ELF-1 (cell line): Measurements from ENCODE around the gene FTCD.

ENCODE experiments used
- DNase-seq: peaks from one replicate; pipeline ENCODE4 v3.0.0-alpha.2; 2016; ENCODE audit warnings: low read depth, low spot score

FTCD gene

DNA sequence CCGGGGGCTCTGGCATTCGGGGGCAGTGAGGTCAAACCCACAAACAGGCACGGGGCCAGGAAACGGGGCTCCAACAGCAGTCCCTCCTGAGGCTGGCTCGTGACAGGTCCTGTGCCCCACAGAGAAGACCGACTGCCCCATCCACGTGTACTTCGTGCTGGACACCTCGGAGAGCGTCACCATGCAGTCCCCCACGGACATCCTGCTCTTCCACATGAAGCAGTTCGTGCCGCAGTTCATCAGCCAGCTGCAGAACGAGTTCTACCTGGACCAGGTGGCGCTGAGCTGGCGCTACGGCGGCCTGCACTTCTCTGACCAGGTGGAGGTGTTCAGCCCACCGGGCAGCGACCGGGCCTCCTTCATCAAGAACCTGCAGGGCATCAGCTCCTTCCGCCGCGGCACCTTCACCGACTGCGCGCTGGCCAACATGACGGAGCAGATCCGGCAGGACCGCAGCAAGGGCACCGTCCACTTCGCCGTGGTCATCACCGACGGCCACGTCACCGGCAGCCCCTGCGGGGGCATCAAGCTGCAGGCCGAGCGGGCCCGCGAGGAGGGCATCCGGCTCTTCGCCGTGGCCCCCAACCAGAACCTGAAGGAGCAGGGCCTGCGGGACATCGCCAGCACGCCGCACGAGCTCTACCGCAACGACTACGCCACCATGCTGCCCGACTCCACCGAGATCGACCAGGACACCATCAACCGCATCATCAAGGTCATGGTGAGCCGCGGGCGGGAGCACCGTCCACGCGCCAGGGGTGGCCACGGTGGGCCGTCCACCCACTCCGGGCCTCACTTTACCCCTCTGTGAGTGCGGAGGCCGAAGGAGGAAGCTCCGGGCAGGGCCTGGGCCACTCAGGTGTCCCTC, 43.3 kb downstream of the FTCD start:
- peak; percentile 0 for DNase-seq

DNA sequence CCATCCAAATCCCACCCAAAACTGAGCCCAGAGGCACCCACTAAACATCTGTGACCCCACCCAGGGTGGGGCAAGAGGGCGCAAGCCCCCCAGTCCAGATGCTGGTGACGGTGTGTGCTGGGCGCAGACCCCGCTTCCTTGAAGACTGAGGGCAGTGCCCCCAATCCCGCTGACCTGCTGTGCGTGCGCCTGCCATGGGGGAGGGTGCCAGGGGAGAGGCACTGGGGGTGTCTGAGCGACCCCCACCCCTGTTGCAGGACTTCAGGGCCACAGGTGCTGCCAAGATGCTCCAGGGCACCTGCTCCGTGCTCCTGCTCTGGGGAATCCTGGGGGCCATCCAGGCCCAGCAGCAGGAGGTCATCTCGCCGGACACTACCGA, 44.2 kb downstream of the FTCD start:
- DNase-seq = no peak

- DNase-seq = peak; percentile 18
Measured at GRCh38 chr21:46110499-46111192, 44.7 kb downstream of the FTCD start.

GRCh38 chr21:46109313-46110221, 45.8 kb downstream of the FTCD start:
- DNase-seq = peak; percentile 0

DNA sequence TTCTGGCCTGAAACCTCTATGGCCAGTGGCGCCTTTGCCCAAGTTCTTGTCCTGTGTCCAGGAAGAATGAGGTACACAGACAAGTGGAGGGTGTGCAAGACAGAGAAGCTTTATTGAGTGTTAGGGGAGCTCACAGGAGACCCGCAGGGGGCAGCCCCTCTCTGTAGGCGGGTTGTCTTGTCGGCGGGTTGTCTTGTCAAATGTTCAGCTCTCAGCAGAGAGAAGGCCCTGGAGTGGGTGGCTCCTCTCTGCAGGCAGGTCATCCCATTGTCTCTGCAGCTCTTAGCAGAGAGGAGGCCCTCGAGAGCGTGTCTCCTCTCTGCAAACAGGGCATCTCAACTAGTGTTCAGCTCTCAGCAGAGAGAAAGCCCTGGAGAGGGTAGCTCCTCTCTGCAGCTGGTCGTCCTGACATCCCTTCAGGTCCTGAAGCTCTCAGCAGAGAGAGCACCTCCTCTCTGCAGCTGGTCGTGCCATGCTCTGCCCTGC, 46.5 kb downstream of the FTCD start:
- peak; percentile 1 for DNase-seq

GRCh38 chr21:46107376-46107775, 48.0 kb downstream of the FTCD start:
- peak; percentile 7 for DNase-seq

DNA sequence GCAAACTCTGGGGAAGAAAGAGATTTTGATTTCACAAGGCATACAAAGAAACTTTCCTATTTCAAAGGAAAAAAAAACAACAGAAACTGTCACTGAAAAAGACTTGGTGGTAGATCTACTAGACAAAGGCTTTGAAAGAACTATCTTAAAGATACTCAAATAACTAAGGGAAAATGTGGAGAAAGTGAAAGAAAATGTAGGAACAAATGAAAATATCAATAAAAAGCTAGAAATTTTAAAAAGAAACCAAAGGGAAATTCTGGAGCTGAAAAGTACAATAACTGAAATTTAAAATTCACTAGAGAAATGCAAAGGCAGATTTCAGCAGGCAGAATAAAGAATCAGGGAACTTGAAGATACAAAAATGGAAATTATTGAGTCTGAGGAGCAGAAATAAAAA, 51.3 kb downstream of the FTCD start:
- no peak for DNase-seq

GRCh38 chr21:46100906-46101305, 54.5 kb downstream of the FTCD start:
- no peak for DNase-seq

- DNase-seq = peak; percentile 1
Measured at GRCh38 chr21:46100426-46100825, 55.0 kb downstream of the FTCD start.

DNA sequence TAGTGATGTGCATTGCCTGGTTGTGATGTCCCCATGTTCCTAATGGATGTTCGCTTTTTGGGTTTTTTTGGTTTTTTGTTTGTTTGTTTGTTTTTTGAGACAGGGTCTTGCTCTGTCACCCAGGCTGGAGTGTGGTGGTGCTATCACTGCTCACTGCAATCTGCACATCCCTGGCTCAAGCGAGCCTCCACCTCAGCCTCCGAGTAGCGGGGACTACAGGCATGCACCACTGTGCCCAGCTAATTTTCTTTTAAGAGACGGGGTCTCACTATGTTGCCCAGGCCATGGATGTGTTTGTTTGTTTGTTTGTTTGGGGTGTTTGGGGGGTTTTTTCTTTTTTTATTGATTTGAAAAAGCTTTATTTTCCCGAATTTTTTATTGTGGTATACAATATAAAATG, 55.4 kb downstream of the FTCD start:
- no peak for DNase-seq

GRCh38 chr21:46099476-46099875, 55.9 kb downstream of the FTCD start:
- DNase-seq = peak; percentile 54

DNA sequence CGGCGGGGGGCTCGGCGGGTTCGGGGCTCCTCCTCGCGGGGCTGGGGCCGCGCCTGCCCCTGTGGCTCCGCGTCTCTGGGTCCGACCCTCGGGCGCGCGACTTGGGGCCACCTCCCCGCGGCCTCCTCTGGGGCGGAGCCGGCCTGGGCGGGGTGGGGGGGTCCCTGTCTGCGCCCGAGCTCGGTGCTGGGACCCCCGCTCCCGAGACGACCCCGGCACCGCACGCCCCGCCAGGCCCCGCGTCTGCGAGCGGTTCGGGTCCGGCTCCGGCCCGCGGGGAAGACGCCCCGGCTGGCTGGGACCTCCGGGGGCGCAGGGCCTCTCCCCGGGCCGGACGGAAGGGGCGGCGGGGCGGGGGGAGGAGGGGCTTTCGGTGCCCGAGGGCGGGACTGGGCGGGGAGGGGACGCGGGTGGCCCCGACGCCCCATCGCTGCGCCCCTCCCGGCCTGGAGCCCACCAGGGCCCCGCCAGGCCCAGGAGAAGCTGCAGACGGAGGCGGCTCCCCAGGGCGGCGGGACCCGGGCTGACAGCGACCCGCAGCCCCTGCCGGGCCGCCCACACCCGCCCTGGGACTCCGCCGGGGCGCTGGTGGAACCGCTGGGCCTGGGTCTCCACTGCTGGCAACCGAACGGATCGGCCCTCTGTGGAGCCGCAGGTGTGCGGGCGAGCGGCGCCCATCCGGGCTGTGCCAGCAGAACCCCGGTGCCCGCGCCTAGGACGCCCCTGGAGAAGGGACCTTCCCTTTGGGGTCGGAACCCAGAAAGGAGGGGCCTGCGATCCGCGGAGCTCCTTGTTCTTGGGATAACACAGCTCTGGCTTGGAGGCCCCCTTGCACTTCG, 56.9 kb downstream of the FTCD start:
- peak; percentile 32 for DNase-seq

DNA sequence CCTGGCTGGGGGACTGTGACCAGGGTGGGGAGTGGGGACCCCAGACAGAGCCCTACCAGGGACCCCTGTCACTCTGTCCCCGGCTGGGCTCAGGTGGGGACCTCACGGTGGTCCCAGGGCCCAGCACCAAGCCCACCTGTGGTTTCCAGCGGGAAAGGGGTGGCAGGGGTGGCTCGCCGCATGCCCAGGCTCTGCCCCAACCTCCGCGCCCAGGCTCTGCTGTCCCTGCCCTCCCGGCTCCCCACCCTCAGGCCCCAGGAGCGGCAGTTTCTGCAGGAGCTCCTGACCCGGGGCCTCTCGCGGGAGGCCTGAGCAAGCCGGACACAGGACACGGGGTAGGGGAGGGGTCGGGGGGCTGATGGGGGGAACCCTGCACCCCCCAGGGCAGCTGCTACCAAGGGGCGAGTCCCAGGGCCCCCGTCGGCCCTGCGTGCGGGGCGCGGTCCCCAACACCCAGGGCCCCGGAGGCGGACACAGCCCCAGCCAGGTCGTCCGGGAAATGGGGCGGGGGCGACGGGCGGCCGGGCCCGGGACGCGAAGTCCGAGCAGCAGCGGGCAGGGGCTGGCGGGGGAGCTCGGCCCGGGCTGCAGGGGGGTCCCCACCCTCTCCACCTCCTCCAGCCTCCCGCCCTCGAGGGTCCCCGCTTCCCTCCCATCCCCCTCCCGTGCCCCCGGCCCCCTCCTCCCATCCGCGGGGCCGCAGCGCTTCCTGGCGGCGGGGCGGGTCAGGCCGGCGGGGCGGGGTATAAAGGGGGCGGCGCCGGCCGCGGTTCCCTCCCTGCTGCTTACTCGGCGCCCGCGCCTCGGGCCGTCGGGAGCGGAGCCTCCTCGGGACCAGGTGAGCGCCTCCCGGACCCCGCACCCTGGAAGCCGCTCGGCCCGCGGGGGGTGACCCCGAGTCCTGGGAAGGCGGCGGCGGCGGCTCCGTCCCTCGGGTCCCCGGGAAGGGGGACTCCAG, 57.8 kb downstream of the FTCD start, which contains the start of gene COL6A2:
Gene COL6A2, plus strand, starts transcription at position 777 of the 958 bp plus-strand sequence.
- peak; percentile 32 for DNase-seq

GRCh38 chr21:46096596-46097335, 58.6 kb downstream of the FTCD start:
- peak; percentile 0 for DNase-seq

- DNase-seq = peak; percentile 1
Measured at GRCh38 chr21:46095814-46096595, 59.4 kb downstream of the FTCD start.

- peak; percentile 0 for DNase-seq
Measured at GRCh38 chr21:46095083-46095719, 60.2 kb downstream of the FTCD start.

DNA sequence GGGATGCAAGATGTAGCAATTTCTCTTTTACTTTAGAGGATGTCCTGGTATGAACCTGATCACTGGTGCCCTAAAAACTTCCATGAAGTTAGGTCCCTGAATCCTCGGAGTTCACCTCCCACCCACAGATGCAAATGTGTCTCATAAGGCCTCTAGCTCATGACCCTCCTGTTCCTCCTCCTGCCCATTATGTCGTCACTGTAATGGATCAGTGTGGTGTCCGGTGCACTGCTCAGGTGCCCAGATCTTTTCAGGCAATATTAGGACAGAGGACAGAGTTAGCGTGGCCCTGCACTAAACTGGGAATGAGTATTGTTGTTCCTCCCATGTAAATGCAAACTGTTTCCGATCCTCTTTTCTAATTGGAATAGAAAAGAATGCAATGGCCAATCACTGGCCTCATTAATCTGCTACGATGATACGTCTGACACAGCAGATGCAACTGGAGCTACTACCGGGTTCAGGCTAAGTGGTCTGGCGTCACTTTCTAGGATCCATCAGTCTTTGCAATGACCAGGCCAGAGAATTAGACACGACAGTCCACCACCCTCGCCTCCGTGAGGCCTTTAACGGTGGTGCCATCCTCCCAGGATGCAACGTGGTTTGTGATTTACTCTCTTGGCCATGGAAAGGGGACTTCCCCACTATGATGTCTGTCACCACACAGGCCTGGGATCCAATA, 60.8 kb downstream of the FTCD start:
- DNase-seq = peak; percentile 0
